GM06990 (cell line): ENCODE results near the gene AUTS2.

ENCODE experiments used
- DNase-seq: peaks from one replicate; pipeline ENCODE4 v3.0.0-alpha.2; 2011; ENCODE audit not compliant: insufficient read length; ENCODE audit errors: extremely low read depth
- H3K27me3 ChIP-seq: replicated peaks from 2 replicates; pipeline ENCODE4 v1.6.0; 2011; ENCODE audit warnings: low read length; ENCODE audit not compliant: control insufficient read depth, insufficient read depth
- H3K36me3 ChIP-seq: 2 replicates; pipeline ENCODE4 v1.5.1; 2011; ENCODE audit warnings: low read length; ENCODE audit not compliant: control insufficient read depth, insufficient read depth
- H3K4me3 ChIP-seq: replicated peaks from 2 replicates; pipeline ENCODE4 v1.5.1; 2011; ENCODE audit warnings: low read depth, mild to moderate bottlenecking, control low read depth, low read length
- TF ChIP-seq, protein P1 (sequence below): IDR thresholded peaks from 2 replicates; pipeline ENCODE4 v1.5.1; 2011; ENCODE audit warnings: low read length, control low read depth, mild to moderate bottlenecking, inconsistent platforms; ENCODE audit not compliant: insufficient read depth, poor library complexity, severe bottlenecking

The AUTS2 gene

DNA sequence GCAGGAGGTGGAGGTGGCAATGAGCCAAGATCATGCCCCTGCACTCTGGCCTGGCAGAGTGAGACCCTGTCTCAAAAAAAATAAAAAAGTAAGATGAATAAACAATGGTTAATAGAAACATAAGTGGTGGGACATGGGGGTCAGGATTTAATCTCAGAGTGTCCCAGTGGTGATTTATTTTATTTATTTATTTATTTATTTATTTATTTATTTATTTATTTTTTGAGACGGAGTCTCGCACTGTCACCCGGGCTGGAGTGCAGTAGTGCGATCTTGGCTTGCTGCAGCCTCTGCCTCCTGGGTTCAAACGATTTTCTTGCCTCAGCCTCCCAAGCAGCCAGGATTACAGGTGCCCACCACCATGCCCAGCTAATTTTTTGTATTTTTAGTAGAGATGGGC is 1051.0 kb downstream of the AUTS2 start:
- H3K36me3 ChIP-seq = no peaks in the 10 kb centered on the region
- TF ChIP-seq, protein P1, sequence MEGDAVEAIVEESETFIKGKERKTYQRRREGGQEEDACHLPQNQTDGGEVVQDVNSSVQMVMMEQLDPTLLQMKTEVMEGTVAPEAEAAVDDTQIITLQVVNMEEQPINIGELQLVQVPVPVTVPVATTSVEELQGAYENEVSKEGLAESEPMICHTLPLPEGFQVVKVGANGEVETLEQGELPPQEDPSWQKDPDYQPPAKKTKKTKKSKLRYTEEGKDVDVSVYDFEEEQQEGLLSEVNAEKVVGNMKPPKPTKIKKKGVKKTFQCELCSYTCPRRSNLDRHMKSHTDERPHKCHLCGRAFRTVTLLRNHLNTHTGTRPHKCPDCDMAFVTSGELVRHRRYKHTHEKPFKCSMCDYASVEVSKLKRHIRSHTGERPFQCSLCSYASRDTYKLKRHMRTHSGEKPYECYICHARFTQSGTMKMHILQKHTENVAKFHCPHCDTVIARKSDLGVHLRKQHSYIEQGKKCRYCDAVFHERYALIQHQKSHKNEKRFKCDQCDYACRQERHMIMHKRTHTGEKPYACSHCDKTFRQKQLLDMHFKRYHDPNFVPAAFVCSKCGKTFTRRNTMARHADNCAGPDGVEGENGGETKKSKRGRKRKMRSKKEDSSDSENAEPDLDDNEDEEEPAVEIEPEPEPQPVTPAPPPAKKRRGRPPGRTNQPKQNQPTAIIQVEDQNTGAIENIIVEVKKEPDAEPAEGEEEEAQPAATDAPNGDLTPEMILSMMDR = no peak

DNA sequence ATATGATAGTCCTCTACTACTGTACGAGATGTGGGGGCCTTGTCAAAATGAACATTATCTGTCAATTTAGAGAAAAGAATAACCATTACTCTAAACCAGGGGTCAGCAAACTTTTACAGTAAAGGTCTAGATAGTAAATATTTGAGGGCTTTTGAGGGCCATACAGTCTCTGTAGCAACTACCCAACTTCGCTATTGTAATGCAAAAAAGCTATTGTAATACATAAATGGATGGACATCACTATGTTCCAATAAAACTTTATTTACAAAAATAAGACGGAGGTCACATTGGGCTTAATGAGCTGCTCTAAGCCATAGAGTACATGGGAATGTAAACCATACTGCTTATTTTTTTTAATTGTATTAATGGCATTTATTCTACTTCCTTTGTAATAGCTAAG is 1055.9 kb downstream of the AUTS2 start:
- TF ChIP-seq, protein P1 = no peak

More for the DNA sequence above, 1051.0 kb downstream of the AUTS2 start:
- Histone ChIP-seq H3K27me3 (no peaks in the 10 kb centered on the region), H3K4me3 (no peak overlapping the region)
- DNase-seq = no peak

DNA sequence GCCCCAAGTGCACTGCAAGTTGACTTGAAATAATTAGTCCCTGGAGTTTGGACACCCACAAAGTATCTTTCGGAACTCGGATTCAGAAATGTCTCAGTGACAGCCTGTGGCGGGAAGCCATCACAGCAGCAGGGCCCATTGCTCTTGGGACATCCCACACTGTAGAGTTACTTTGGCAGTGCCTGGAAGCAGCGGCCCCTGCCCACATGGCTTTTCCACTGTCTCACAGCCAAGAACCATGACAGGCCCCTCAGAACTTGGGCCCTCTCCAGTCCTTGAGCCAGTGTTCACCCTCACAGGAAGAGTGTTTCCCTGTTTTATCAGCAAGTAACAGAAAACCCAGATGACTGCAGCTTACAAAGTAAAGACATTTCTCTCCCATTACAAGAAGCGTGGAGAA is 1056.7 kb downstream of the AUTS2 start:
- DNase-seq = no peak
- Histone ChIP-seq H3K27me3 (no peaks in the 10 kb centered on the region), H3K36me3 (no peaks in the 10 kb centered on the region), H3K4me3 (no peak overlapping the region)
- TF ChIP-seq, protein P1 = no peak

More for the DNA sequence above, 1055.9 kb downstream of the AUTS2 start:
- H3K4me3 ChIP-seq = no peak overlapping the region
- no peak for DNase-seq
- H3K36me3 ChIP-seq = no peaks in the 10 kb centered on the region
- H3K27me3 ChIP-seq = no peaks in the 10 kb centered on the region

DNA sequence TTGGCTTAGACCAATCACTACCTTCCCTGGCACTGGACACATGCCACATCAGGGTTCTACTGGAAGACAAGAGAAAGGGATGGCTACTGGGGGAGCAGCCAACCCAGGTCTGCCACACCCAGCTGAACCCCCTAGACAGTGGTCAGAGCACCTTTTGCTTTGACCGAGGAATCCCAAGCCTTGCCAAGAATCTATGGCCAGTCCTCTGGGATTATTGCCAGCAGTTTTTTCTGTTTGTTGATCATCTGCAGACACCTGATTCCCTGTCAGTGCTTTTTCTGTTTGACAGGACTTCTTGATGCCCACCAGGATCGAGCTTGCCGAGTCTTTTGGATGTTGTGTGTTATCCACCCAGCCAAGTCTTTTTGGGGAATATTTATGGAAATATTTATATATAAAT is 1057.4 kb downstream of the AUTS2 start:
- TF ChIP-seq, protein P1 = no peak
- H3K36me3 ChIP-seq = no peaks in the 10 kb centered on the region
- no peaks in the 10 kb centered on the region for H3K27me3 ChIP-seq
- no peak for DNase-seq
- no peak overlapping the region for H3K4me3 ChIP-seq

DNA sequence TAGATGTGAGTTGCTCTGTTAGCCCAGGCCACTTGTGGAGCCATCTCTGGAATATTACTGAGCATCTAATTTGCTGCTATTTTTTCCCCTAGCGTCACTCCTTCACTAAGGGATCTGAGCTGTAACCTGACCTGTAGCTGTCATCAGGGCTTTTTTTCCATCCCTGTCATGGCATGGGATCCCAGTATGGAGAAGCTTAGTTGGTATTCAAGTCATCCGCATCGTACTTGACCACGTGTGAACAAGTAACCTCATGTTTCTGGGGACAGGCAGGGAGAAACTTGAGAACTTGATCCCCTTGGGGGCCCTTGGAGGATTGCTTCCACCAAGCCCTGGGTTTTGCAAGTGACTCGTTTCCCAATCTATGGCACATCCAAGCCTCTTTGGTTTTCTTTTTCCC is 1059.3 kb downstream of the AUTS2 start:
- H3K27me3 ChIP-seq = no peaks in the 10 kb centered on the region
- no peak for DNase-seq
- no peaks in the 10 kb centered on the region for H3K36me3 ChIP-seq
- H3K4me3 ChIP-seq = no peak overlapping the region
- TF ChIP-seq, protein P1 = no peak

DNA sequence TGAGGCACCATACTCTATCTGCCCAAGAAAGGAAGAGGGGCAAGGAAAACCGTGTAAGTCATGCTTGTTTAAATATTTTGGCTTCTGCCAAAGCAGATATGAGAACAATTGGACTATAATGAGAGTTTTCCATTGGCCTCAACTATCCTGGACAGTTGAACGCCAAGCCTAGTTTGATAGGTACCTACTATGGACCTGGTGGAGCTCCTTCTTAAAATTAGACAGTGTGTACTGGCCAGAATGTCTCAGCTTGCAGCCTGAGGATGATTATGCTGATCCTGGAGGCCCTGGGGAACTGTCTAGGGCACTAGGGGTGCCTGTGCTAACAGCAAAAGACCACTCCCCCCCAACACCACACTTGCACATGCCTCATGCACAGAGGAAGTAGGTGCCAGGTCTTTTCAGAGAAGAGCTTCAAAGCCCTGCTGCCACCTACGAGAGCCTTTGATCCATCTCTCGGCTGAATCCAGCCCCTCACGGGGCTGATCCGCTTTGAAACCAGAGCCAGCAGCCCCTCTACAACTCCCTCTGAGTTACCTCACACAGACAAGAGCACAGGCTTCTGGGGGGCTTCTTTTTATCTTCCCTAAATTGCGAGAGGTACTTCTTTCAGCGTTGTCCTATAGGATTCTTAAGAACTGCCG is 1059.8 kb downstream of the AUTS2 start:
- TF ChIP-seq, protein P1 = no peak

More for the DNA sequence above, 1059.8 kb downstream of the AUTS2 start:
- Histone ChIP-seq H3K27me3 (no peaks in the 10 kb centered on the region), H3K4me3 (no peak overlapping the region), H3K36me3 (no peaks in the 10 kb centered on the region)
- no peak for DNase-seq
